ENCODE results near the gene CLN5. TPM values are rescaled to one million over a fixed set of nuclear protein-coding genes. Genes with fewer than 3 reads are reported as not detected.
"Not testable (repeated sequence)": the region's sequence is repeated elsewhere in the genome, so short reads cannot be mapped to it uniquely, and the experiment has no call there.

Gene CLN5
- total RNA-seq (10 to 100 TPM; 48.8 to 49.6 TPM), polyA plus RNA-seq (10 to 100 TPM; 16.9 to 30.8 (median 25.8) TPM), total RNA-seq (20.9 to 49.6 (median 25.4) reads per million in 6 experiments)

DNA sequence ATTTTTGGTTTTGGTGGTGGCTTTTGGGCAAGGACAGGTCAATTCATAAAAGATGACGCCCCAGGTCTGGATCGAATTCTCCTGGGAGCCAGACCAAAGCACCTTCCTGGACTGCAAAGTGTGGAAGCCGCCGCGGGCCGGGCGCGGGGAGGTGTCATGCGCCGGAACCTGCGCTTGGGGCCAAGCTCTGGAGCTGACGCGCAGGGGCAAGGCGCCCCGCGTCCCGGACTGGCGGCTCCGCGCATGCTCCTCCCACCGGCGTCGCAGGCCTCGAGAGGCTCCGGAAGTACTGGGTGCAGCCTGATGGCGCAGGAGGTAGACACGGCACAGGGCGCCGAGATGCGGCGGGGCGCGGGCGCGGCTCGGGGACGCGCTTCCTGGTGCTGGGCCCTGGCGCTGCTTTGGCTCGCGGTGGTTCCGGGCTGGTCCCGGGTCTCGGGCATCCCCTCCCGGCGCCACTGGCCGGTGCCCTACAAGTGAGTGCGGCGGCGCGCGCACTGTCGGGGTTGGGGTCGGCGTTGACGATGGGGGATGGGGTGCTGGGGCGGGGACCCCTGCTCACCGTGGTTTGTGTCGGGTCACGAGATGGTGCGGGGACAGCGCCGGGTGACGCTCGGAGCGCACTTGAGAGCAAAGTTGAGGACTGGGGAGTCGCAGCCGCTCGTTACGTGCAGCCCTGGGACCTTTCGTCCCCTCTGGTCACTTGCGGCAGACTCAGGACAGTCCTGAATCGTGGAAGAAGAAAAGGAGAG is at the start of gene CLN5:
TSS of gene CLN5 (plus strand) at position 286 of the 752 bp plus-strand sequence. CDS start at position 304, 18 bp downstream.
- peaks cover 7 to 17% (median 7%) of the 10 kb centered on the region in 3 donors for H3K36me3 Mint-ChIP-seq
- H3K4me1 Mint-ChIP-seq = peaks cover 22 to 54% (median 51%) of the 10 kb centered on the region in 4 donors
- DNase-seq (peak; percentile 89 to 98 (median 96)), ATAC-seq (peak; percentile 89 to 90)
- H3K27me3 Mint-ChIP-seq = peaks cover 0 to 7% (median 0%) of the 10 kb centered on the region in 5 donors
- peak within 1 kb of the TSS; percentile 97 to 100 (median 100) for H3K27ac Mint-ChIP-seq
- no peaks in the 10 kb centered on the region for H3K9me3 Mint-ChIP-seq
- H3K4me3 Mint-ChIP-seq = peak within 1 kb of the TSS; percentile 88 to 99 (median 96)
- POLR2A ChIA-PET = interaction anchor here (0.5 to 10.2 kb wide), 26 partner anchors 11 to 1665 kb away, joined by 3 to 182 read pairs (median 5); partner anchors contain the start of genes FBXL3, KCTD12 and SLAIN1

DNA sequence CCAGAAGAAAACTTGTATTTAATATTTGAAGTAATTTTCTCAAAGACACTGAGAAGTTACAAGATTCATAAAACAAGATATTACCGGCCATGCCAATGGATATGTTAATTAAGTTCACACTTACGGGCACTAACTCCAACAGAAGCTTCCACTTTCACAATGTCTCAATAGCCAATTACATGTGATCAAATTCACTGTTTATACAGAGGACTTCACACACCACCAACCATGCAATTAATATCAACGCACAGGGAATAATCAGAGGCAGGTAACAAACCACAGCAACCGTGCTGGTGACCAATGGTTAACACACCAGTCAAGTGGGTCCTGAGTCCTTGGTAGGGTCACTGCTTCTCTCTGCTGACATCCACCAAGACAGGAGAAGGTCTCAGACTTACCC is 49.5 kb upstream of the CLN5 start:
- no peak overlapping the region for H3K27ac Mint-ChIP-seq
- peaks cover 0 to 9% (median 0%) of the 10 kb centered on the region in 9 donors for H3K9me3 Mint-ChIP-seq
- DNase-seq (no peak), ATAC-seq (no peak)
- peaks cover 0 to 3% (median 0%) of the 10 kb centered on the region in 5 donors for H3K27me3 Mint-ChIP-seq
- POLR2A ChIA-PET = no interaction called here
- peaks cover 0 to 10% (median 0%) of the 10 kb centered on the region in 3 donors for H3K36me3 Mint-ChIP-seq
- H3K4me3 Mint-ChIP-seq = no peak overlapping the region
- H3K4me1 Mint-ChIP-seq = peaks cover 0 to 3% (median 0%) of the 10 kb centered on the region in 4 donors

DNA sequence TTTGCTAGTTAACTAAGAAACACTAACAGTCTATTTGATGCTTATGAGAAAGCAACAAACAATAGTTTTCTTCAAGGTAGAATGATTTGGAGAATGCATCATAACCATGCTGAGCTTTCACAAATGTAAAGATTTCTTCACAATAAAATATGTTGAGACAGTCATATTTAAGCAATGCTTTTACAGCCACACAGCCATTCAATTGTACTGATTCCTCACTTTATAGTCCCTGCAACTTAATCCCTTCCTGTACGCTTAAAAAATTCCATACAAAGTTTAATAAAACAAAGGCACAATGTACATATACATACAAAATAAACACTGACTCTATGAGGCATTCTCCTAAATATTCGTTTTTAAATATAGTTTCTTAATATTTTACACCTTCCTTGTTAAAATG is 48.2 kb upstream of the CLN5 start:
- H3K4me1 Mint-ChIP-seq = peaks cover 0 to 3% (median 0%) of the 10 kb centered on the region in 4 donors
- peaks cover 0 to 10% (median 0%) of the 10 kb centered on the region in 3 donors for H3K36me3 Mint-ChIP-seq
- no peak overlapping the region for H3K4me3 Mint-ChIP-seq
- no peak overlapping the region for H3K27ac Mint-ChIP-seq
- peaks cover 0 to 3% (median 0%) of the 10 kb centered on the region in 5 donors for H3K27me3 Mint-ChIP-seq
- ATAC-seq (no peak), DNase-seq (no peak)
- peaks cover 0 to 9% (median 0%) of the 10 kb centered on the region in 9 donors for H3K9me3 Mint-ChIP-seq
- POLR2A ChIA-PET = no interaction called here

DNA sequence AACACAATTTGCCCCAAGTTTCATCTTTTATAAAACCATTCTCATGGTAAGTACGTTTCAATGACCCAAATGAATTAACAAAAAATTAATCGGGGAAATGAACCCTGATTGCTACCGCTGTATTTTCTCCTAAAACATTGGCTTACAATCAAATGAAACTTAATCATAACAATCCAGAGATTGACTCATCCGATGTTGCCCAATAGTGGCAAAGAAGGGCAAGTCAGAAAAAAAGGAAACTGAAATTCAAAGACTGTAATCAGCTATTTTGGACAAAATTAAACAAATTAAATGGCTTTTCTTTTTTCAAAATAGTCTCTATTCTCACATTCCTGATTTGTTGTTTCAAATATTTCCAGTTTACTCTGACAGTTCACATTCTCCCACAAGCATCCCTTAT is 47.4 kb upstream of the CLN5 start:
- Mint-ChIP-seq H3K27me3 (peaks cover 0 to 3% (median 0%) of the 10 kb centered on the region in 5 donors), H3K27ac (no peak overlapping the region), H3K36me3 (peaks cover 0 to 10% (median 0%) of the 10 kb centered on the region in 3 donors), H3K4me1 (peaks cover 0 to under 1% (median 0%) of the 10 kb centered on the region in 4 donors), H3K9me3 (peaks cover 0 to 9% (median 0%) of the 10 kb centered on the region in 9 donors), H3K4me3 (no peak overlapping the region)
- no peak for ATAC-seq
- DNase-seq = no peak
- POLR2A ChIA-PET = no interaction called here

DNA sequence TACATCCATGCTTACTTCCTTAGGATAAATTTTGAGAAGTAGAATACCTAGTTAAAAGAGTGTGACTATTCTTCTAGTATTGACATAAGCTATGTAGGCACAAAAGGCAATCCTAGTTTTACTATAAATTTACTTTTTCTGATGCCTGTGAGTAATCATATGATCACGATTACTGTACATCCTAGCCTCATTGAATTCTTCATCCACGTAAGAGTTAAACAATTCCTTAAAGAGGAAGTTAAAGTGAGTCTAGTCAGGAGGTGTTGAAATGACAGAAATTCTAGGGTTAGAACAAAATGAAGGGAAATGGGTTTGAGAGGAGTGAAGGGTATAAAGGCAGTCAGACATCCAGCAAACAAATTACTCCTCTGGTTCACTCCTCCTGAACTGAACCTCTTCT is 43.7 kb upstream of the CLN5 start, which contains the start of gene ACOD1:
TSS of gene ACOD1 (plus strand) at position 363 of the 400 bp plus-strand sequence. CDS start 48 bp downstream, outside the sequence.
- POLR2A ChIA-PET = no interaction called here
- Mint-ChIP-seq H3K27ac (no peak within 1 kb of the TSS), H3K27me3 (peaks cover 4 to 23% (median 17%) of the 10 kb centered on the region in 5 donors), H3K36me3 (peaks cover 0 to 10% (median 0%) of the 10 kb centered on the region in 3 donors), H3K4me1 (no peaks in the 10 kb centered on the region), H3K9me3 (peaks cover 0 to 9% (median 0%) of the 10 kb centered on the region in 9 donors), H3K4me3 (no peak within 1 kb of the TSS)
- ATAC-seq (no peak), DNase-seq (no peak)

DNA sequence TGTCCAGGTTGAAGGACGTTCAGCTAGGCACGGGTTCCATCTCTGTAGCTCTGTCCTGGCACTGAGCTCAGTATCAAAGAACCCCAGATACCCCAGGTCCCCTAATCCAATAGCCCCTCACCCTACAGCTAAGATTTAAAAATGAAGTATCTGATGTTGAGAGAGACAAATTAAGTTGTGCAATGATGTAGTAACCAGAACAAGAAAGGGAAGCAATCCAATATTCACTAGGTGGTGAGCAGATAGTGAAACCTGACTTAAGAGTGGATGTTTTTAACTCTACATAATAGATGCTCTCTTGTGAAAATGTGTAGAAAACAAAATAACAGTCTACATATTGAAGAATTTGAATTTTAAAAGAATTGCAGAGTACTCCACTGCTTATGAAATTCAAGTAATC is 41.8 kb upstream of the CLN5 start:
- DNase-seq (no peak), ATAC-seq (no peak)
- Mint-ChIP-seq H3K4me3 (no peak overlapping the region), H3K36me3 (peaks cover 0 to 10% (median 0%) of the 10 kb centered on the region in 3 donors), H3K27me3 (peaks cover 4 to 23% (median 18%) of the 10 kb centered on the region in 5 donors), H3K27ac (no peak overlapping the region), H3K4me1 (no peaks in the 10 kb centered on the region), H3K9me3 (peaks cover 0 to 9% (median 0%) of the 10 kb centered on the region in 9 donors)
- POLR2A ChIA-PET = no interaction called here

DNA sequence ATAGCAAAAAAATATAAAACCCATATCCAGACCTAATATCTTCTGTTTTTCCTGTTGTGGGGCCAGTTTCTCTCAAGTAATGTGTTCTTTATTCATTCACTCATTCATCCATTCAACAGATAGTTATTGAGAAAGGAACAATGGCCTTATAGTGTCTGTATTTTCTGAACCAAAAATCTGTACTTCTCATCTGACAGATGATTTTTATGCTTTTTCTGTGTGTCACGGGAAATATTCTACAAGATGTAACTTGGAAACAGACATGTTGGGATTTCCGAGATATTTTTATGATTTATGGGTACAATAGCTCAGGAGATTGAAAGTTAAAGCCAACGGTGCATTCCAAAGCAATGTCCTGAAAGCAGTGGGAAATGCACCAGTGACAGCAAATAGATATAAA is 37.9 kb upstream of the CLN5 start:
- H3K4me3 Mint-ChIP-seq = no peak overlapping the region
- peaks cover 4 to 34% (median 18%) of the 10 kb centered on the region in 5 donors for H3K27me3 Mint-ChIP-seq
- H3K36me3 Mint-ChIP-seq = peaks cover 0 to 3% (median 0%) of the 10 kb centered on the region in 3 donors
- POLR2A ChIA-PET = no interaction called here
- no peaks in the 10 kb centered on the region for H3K4me1 Mint-ChIP-seq
- DNase-seq (no peak), ATAC-seq (no peak)
- no peak overlapping the region for H3K27ac Mint-ChIP-seq
- peaks cover 0 to 14% (median 4%) of the 10 kb centered on the region in 9 donors for H3K9me3 Mint-ChIP-seq

DNA sequence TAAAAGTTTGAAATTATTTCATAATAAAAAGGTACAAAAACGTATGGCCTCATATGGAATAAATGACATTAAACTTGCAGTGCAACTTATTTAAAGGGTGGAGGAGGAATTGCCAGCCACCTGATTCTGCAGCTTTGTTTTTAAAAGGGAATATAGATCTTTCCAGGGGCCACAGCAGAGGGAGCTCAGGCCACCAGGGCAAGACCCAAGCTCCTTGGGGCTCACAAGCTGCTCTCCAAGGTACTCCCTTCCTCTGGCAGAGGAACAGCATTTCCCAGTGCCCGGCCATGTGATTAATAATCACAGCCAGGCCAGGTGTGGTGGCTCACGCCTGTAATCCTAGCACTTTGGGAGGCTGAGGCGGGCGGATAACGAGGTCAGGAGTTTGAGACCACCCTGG is 37.3 kb upstream of the CLN5 start:
- peaks cover 0 to 6% (median 0%) of the 10 kb centered on the region in 3 donors for H3K36me3 Mint-ChIP-seq
- POLR2A ChIA-PET = no interaction called here
- DNase-seq (no peak), ATAC-seq (no peak)
- H3K9me3 Mint-ChIP-seq = peaks cover 0 to 19% (median 4%) of the 10 kb centered on the region in 9 donors
- H3K4me1 Mint-ChIP-seq = no peaks in the 10 kb centered on the region
- H3K4me3 Mint-ChIP-seq = no peak overlapping the region
- H3K27me3 Mint-ChIP-seq = peaks cover 4 to 34% (median 18%) of the 10 kb centered on the region in 5 donors
- no peak overlapping the region for H3K27ac Mint-ChIP-seq

DNA sequence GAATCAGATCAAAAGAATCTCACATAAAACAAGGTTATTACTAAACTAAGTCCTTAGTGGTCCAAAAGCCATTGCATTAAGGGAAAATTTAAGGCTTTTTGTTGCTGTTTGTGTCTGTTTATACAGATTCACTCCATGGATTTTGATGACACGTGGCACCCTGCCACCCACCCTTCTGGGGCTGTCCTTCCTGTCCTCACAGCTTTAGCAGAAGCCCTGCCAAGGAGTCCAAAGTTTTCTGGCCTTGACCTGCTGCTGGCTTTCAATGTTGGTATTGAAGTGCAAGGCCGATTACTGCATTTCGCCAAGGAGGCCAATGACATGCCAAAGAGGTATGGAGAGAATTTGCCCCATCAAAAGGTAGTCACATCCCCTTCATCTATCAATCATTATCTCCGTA is 36.7 kb upstream of the CLN5 start:
- POLR2A ChIA-PET = no interaction called here
- no peak for ATAC-seq
- Mint-ChIP-seq H3K9me3 (peaks cover 2 to 26% (median 6%) of the 10 kb centered on the region in 9 donors), H3K4me3 (no peak overlapping the region), H3K4me1 (no peaks in the 10 kb centered on the region), H3K27me3 (peaks cover 4 to 32% (median 13%) of the 10 kb centered on the region in 5 donors), H3K27ac (no peak overlapping the region), H3K36me3 (peaks cover 0 to 10% (median 2%) of the 10 kb centered on the region in 3 donors)
- no peak for DNase-seq

DNA sequence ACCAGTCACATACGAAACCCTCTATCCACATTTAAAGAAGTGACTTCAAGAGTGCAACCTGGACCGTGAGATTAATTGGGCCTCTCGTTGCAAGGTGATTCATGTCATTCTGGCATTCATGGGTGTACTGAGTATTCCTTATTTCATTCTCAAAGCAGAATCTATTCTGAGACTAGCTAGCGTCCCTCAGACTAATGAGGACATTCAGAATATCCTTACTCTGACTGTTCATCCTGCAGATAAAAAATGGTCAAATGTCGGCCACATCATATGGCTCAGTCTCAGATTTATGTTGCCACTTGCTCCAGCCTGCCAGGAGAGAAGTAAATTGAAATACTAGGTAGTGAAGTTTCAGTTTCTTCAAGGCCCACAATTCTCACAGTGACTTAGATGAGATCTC is 36.2 kb upstream of the CLN5 start:
- H3K9me3 Mint-ChIP-seq = peaks cover 3 to 31% (median 10%) of the 10 kb centered on the region in 9 donors
- H3K36me3 Mint-ChIP-seq = peaks cover 0 to 12% (median 7%) of the 10 kb centered on the region in 3 donors
- H3K4me3 Mint-ChIP-seq = no peak overlapping the region
- POLR2A ChIA-PET = interaction anchor here (1.0 kb wide), 1 partner anchor 36 kb away, joined by 5 read pairs; the partner anchor contains the start of gene CLN5
- H3K27me3 Mint-ChIP-seq = peaks cover 2 to 27% (median 10%) of the 10 kb centered on the region in 5 donors
- ATAC-seq (no peak), DNase-seq (no peak)
- no peak overlapping the region for H3K27ac Mint-ChIP-seq
- no peaks in the 10 kb centered on the region for H3K4me1 Mint-ChIP-seq

DNA sequence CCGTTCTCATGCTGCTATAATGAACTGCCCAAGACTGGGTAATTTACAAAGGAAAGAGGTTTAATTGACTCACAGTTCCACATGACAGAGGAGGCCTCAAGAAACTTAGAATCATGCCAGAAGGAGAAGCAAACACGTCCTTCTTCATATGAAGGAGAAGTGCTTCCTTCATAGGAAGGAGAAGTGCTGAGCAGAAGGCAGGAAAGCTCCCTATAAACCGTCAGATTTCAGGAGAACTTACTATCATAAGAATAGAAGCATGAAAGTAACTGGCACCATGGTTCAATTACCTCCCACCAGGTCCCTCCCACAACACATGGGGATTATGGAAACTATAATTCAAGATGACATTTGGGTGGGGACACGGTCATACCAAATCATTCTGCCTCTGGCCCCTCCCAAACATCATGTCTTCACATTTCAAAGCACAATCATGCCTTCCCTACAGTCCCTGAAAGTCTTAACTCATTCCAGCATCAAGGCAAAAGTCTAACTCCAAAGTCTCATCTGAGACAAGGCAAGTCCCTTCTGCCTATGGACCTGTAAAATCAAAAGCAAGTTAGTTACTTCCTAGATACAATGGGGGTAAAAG is 32.9 kb upstream of the CLN5 start:
- Mint-ChIP-seq H3K27me3 (peaks cover 0 to 11% (median 2%) of the 10 kb centered on the region in 5 donors), H3K36me3 (peaks cover 0 to 14% (median 14%) of the 10 kb centered on the region in 3 donors), H3K4me3 (no peak overlapping the region), H3K9me3 (peaks cover 8 to 45% (median 22%) of the 10 kb centered on the region in 9 donors), H3K4me1 (no peaks in the 10 kb centered on the region), H3K27ac (no peak overlapping the region)
- ATAC-seq (no peak), DNase-seq (no peak)
- POLR2A ChIA-PET = no interaction called here

DNA sequence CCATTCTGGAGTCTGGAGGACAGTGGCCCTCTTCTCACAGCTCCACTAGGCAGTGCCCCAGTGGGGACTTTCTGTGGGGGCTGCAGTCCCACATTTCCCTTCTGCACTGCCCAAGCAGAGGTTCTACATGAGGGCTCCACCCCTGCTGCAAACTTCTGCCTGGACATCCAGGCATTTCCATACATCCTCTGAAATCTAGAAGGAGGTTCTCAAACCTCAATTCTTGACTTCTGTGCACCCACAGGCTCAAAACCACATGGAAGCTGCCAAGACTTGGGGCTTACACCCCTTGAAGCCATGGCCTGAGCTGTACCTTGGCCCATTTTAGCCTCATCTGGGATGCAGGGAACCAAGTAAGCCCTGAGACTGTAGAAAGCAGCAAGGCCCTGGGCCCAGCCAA is 32.1 kb upstream of the CLN5 start:
- H3K4me1 Mint-ChIP-seq, POLR2A ChIA-PET, H3K4me3 Mint-ChIP-seq, DNase-seq, H3K27ac Mint-ChIP-seq, ATAC-seq: not testable (repeated sequence)
- H3K27me3 Mint-ChIP-seq = peaks cover 0 to 11% (median 2%) of the 10 kb centered on the region in 5 donors
- H3K36me3 Mint-ChIP-seq = peaks cover 0 to 17% (median 14%) of the 10 kb centered on the region in 3 donors
- H3K9me3 Mint-ChIP-seq = peaks cover 8 to 45% (median 22%) of the 10 kb centered on the region in 9 donors

All from naive thymus-derived CD8-positive, alpha-beta T cell (primary cell).